Progenitor cell of endocrine pancreas (in vitro differentiated cells): ENCODE data around the gene TNN. TPM values are rescaled to one million over a fixed set of nuclear protein-coding genes. Genes with fewer than 3 reads are reported as not detected.

ENCODE experiments used
- DNase-seq: peaks from one replicate; pipeline ENCODE4 v3.0.0; 2021; ENCODE audit warnings: low spot score; ENCODE audit not compliant: unreplicated experiment
- H3K27ac Mint-ChIP-seq: 2 replicates; pipeline ENCODE4 v1.8.0; 2021; ENCODE audit warnings: mild to moderate bottlenecking, moderate library complexity, mixed read lengths
- H3K27me3 Mint-ChIP-seq: 2 replicates; pipeline ENCODE4 v1.8.0; 2021; ENCODE audit warnings: mixed read lengths
- H3K36me3 Mint-ChIP-seq: 2 replicates; pipeline ENCODE4 v1.8.0; 2022; ENCODE audit warnings: mixed read lengths; ENCODE audit not compliant: insufficient read depth
- H3K4me1 Mint-ChIP-seq: 2 replicates; pipeline ENCODE4 v1.8.0; 2021; ENCODE audit warnings: low read depth, mixed read lengths
- H3K4me3 Mint-ChIP-seq: 2 replicates; pipeline ENCODE4 v1.8.0; 2021; ENCODE audit warnings: low read depth, mild to moderate bottlenecking, moderate library complexity, mixed read lengths
- H3K9me3 Mint-ChIP-seq: 2 replicates; pipeline ENCODE4 v1.8.0; 2021; ENCODE audit warnings: low read depth, mixed read lengths
- total RNA-seq: library from RNA; stranded (reverse); gene quantifications from 2 replicates; pipeline ENCODE4 v1.2.1, GENCODE V29; 2021
- TF ChIP-seq, protein P1 (sequence below): fragments of 200-600 bp; sonication (generic); IDR thresholded peaks from one replicate; pipeline ENCODE4 v1.5.0; 2021; ENCODE audit warnings: antibody characterized with exemption, mild to moderate bottlenecking; ENCODE audit not compliant: unreplicated experiment

TNN gene
- total RNA-seq, 1 donor from 2014 or later, result 0.48 TPM

GRCh38 chr1:175162955-175163354 is 95.3 kb downstream of the TNN start:
- peaks cover 10% of the 10 kb centered on the region for H3K4me1 Mint-ChIP-seq
- H3K9me3 Mint-ChIP-seq, result no peaks in the 10 kb centered on the region
- no peak overlapping the region for H3K27ac Mint-ChIP-seq
- H3K36me3 Mint-ChIP-seq, result peaks cover 2% of the 10 kb centered on the region
- no peak overlapping the region for H3K4me3 Mint-ChIP-seq
- DNase-seq, result no peak
- H3K27me3 Mint-ChIP-seq, result peaks cover 52% of the 10 kb centered on the region
- TF ChIP-seq, protein P1, sequence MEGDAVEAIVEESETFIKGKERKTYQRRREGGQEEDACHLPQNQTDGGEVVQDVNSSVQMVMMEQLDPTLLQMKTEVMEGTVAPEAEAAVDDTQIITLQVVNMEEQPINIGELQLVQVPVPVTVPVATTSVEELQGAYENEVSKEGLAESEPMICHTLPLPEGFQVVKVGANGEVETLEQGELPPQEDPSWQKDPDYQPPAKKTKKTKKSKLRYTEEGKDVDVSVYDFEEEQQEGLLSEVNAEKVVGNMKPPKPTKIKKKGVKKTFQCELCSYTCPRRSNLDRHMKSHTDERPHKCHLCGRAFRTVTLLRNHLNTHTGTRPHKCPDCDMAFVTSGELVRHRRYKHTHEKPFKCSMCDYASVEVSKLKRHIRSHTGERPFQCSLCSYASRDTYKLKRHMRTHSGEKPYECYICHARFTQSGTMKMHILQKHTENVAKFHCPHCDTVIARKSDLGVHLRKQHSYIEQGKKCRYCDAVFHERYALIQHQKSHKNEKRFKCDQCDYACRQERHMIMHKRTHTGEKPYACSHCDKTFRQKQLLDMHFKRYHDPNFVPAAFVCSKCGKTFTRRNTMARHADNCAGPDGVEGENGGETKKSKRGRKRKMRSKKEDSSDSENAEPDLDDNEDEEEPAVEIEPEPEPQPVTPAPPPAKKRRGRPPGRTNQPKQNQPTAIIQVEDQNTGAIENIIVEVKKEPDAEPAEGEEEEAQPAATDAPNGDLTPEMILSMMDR, result no peak

DNA sequence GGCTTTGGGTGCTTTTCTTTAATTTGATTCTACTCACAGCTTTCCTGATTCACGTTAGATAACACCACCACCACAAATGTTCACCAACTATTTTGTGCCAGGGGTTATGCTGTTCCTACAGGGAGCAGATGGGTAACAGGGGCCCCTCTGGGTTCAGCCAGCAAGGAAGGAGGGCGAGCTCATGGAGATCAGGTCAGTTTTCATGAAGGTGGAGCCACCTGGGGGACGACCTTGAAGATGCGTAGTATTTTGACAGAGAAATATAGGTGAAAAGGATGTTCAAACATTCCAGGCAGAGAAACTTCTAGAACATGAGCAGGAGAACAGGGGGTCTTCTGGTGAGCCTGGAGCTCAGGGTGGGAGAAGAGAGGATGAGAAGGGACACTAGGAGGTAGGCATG is 96.1 kb downstream of the TNN start:
- no peak for DNase-seq
- Mint-ChIP-seq H3K4me3 (no peak overlapping the region), H3K27me3 (peaks cover 52% of the 10 kb centered on the region), H3K27ac (no peak overlapping the region), H3K9me3 (no peaks in the 10 kb centered on the region), H3K36me3 (peaks cover 2% of the 10 kb centered on the region), H3K4me1 (peaks cover 10% of the 10 kb centered on the region)
- TF ChIP-seq, protein P1, result no peak

- TF ChIP-seq, protein P1, result no peak
- DNase-seq, result no peak
- H3K27ac Mint-ChIP-seq, result no peak overlapping the region
- peaks cover 46% of the 10 kb centered on the region for H3K27me3 Mint-ChIP-seq
- H3K9me3 Mint-ChIP-seq, result no peaks in the 10 kb centered on the region
- peaks cover 2% of the 10 kb centered on the region for H3K36me3 Mint-ChIP-seq
- no peak overlapping the region for H3K4me3 Mint-ChIP-seq
- H3K4me1 Mint-ChIP-seq, result peaks cover 17% of the 10 kb centered on the region
Observed at GRCh38 chr1:175164751-175165150, 97.1 kb downstream of the TNN start.

- TF ChIP-seq, protein P1, result no peak
- DNase-seq, result no peak
- peaks cover 21% of the 10 kb centered on the region for H3K4me1 Mint-ChIP-seq
- H3K27ac Mint-ChIP-seq, result no peak overlapping the region
- H3K27me3 Mint-ChIP-seq, result peaks cover 28% of the 10 kb centered on the region
- no peak overlapping the region for H3K4me3 Mint-ChIP-seq
- peaks cover 2% of the 10 kb centered on the region for H3K36me3 Mint-ChIP-seq
- no peaks in the 10 kb centered on the region for H3K9me3 Mint-ChIP-seq
Observed at GRCh38 chr1:175166746-175167145, 99.1 kb downstream of the TNN start.

DNA sequence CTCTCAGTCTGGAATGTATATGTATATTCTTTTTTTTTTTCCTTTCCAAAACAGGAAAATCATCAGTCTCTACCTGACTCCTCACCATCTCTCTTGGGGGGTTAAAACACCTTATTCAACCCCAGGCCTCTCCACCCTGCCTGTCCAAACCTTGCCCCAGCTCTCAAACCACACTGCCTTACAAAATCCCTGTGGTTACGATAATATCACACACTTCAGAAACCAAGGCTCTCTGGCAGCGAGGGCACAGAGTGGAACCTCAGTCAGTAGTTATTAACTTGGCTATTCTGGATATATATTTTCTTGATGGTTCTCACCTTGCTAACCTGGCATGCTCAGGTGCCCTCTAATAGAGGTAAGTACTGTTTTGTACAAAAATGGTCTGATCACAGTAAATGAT is 100.2 kb downstream of the TNN start:
- Mint-ChIP-seq H3K4me1 (peaks cover 22% of the 10 kb centered on the region), H3K9me3 (no peaks in the 10 kb centered on the region), H3K27me3 (peaks cover 26% of the 10 kb centered on the region), H3K36me3 (peaks cover 2% of the 10 kb centered on the region), H3K4me3 (no peak overlapping the region), H3K27ac (no peak overlapping the region)
- TF ChIP-seq, protein P1, result no peak
- no peak for DNase-seq
